Fibroblast of villous mesenchyme (primary cell): Measurements from ENCODE around the gene GLB1L2. TPM values are rescaled to one million over a fixed set of nuclear protein-coding genes. Genes with fewer than 3 reads are reported as not detected.

Experiments used
- DNase-seq: peaks from one replicate; pipeline ENCODE4 v3.0.0-alpha.2; 2010; ENCODE audit warnings: low read depth
- H3K4me3 ChIP-seq: 2 replicates; pipeline ENCODE4 v1.5.1; 2011; ENCODE audit warnings: low read depth, mild to moderate bottlenecking, low read length
- CTCF ChIP-seq: IDR thresholded peaks from 2 replicates; pipeline ENCODE4 v1.5.1; 2012; ENCODE audit warnings: low read depth, mild to moderate bottlenecking, low read length; ENCODE audit not compliant: insufficient read depth
- total RNA-seq: library from RNA; depleted of rRNA; stranded (reverse); fragments of >200 nt; gene quantifications from 2 replicates; pipeline ENCODE4 v1.2.3, GENCODE V29; 2012

GLB1L2 gene
- total RNA-seq, 1 donor: not detected

DNA sequence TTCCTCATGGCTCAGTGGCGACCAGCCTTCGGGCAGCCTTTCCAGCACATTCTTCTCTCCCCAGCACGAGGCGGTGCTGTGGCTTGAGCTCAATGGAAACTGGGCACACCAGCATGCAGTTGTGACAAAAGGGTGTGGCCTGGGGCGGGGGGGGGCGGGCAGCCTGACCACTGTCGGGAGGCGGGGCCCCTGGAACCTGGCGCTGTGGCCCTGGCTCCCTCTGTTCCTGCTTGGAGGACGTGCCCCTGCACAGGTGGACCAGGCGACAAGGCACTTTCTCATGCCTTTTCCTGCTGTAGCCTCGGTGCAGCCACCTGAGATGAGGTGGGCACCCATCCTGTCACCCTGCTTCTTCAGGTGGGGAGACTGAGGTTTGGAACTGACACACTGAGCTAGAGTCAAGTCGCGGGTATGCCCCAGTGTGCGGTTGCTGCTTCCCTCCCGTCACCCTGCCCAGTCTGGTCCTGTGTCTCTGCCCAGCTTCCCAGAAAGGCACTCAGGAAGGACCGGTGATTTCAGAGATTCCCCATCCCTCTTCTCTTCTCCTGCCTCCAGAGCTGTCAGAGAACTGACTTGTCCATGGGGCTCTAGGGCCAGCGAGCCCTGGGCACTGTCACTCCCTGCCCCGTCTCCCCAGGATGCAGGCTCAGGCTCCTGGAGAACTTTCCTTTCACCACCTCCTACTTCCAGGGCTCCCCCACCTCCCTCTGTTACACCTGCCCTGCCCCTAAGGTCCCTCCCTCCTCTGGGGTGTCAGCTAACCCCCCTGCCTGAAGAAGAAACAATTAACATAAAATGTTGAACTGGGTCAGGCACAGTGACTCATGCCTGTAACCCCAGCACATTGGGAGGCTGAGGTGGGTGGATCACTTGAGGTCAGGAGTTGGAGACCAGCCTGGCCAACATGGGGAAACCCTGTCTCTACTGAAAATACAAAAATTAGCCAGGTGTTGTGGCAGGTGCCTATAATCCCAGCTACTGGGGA lies 70.3 kb downstream of the GLB1L2 start:
- no peak for DNase-seq
- TF ChIP-seq CTCF: no peak
- no peak overlapping the region for H3K4me3 ChIP-seq

DNA sequence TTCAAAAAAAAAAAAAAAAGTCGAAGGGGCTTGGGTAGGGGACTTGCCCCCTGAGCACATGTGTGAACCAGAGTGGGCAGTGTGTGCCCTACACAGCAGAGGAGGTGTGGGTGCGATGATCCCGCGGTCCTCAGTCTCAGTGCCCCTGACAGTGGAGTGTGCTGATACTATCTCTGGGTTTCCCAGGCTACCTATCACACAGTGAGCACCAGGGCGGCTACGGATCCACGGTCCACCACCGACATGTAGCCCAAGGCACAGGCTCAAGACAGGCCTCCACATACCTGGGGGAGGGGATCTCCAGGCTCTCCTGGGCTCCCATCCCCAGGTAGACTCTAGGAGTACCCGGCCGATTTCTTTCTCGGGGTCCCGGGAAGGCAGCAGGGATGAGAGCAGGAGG lies 71.1 kb downstream of the GLB1L2 start:
- DNase-seq: no peak
- H3K4me3 ChIP-seq: no peak overlapping the region
- no peak for TF ChIP-seq CTCF

GRCh38 chr11:134404575-134405341 lies 73.0 kb downstream of the GLB1L2 start:
- DNase-seq: no peak
- no peak overlapping the region for H3K4me3 ChIP-seq
- no peak for TF ChIP-seq CTCF

DNA sequence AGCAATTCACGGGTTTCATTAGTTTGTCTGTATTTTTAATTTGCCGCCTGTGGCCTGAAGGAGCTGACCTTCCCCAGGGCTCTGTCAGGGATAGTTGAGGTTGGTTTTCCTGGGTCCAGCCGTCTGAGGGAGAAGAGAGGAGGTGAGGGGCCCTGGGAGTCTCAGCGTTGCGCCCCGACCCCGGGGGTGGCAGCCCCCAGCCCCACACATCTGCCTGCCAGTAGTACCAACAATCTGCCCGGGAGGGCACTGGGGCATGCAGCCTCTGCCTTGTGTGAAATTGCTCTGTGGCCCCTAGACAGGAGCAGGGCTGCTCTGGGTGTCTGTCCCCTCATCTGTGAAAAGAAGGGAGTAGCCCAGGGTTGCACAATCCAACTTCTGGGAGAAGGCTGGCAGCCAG lies 73.6 kb downstream of the GLB1L2 start:
- no peak for TF ChIP-seq CTCF
- H3K4me3 ChIP-seq: no peak overlapping the region
- DNase-seq: no peak

DNA sequence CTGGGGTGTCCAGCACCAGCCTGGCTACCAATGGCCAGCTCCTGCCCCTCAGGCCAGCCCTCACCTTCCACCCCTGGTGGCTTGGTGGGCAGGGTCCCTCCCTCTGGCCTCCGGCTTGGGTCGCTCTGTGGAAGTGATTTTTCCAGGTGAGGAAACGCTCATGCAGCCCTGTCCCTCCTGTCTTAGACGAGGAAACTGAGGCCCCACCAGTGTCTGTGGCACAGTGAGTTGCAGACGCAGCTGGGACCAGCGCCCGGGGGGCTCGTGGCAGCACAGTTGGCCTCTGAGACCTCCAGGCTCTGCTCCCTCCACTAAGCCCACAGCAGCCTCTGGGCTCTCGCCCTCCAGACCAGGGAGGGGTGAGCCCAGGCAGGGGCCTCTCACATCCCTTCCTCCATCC lies 74.1 kb downstream of the GLB1L2 start:
- no peak for DNase-seq
- no peak overlapping the region for H3K4me3 ChIP-seq
- TF ChIP-seq CTCF: no peak

- no peak for DNase-seq
- no peak for TF ChIP-seq CTCF
Measured at GRCh38 chr11:134406264-134407185, 74.7 kb downstream of the GLB1L2 start.

More at GRCh38 chr11:134406264-134407185, 74.7 kb downstream of the GLB1L2 start:
- H3K4me3 ChIP-seq: no peak overlapping the region
